A673 (cell line): Measurements from ENCODE around the gene ERGIC3.

Source experiments
- CTCF ChIP-seq: fragments of 300-800, 200-600 bp; sonication (generic); conservative IDR thresholded peaks from 2 replicates; pipeline ENCODE4 v1.5.1; 2017; ENCODE audit warnings: low read depth, mild to moderate bottlenecking, antibody characterized with exemption, low read length, moderate library complexity, mixed read lengths
- EZH2 ChIP-seq: fragments of 200-600 bp; sonication (generic); IDR thresholded peaks from 2 replicates; pipeline ENCODE4 v1.6.1; 2017; ENCODE audit warnings: borderline replicate concordance, low read depth, mild to moderate bottlenecking, mixed read lengths, antibody characterized with exemption, low read length; ENCODE audit not compliant: poor library complexity, severe bottlenecking

GRCh38 chr20:35546127-35546526, 4.2 kb downstream of the ERGIC3 start:
- TF ChIP-seq CTCF: no peak
- no peak for TF ChIP-seq EZH2
